Endothelial cell of umbilical vein (primary cell): Measurements from ENCODE around the gene TRIM17.

Experiments
- CTCF ChIP-seq, 2 donors: IDR thresholded peaks; 1 replicate in 1 of 2; 2 replicates in 1 of 2; pipeline ENCODE4 v1.5.1; 2011; ENCODE audit warnings: low read length in 2 of 2, mild to moderate bottlenecking in 2 of 2, moderate library complexity in 2 of 2, control low read depth in 1 of 2, inconsistent platforms in 1 of 2, low read depth in 1 of 2; ENCODE audit not compliant: insufficient read depth in 1 of 2; ENCODE audit errors: extremely low read depth in 1 of 2
- EZH2 ChIP-seq: IDR thresholded peaks from 2 replicates; pipeline ENCODE4 v1.6.1; 2012; ENCODE audit warnings: borderline replicate concordance, low read depth, mild to moderate bottlenecking, moderate library complexity, low read length, inconsistent platforms; ENCODE audit not compliant: severe bottlenecking
- FOS ChIP-seq: IDR thresholded peaks from 2 replicates; pipeline ENCODE4 v1.6.1; 2011; ENCODE audit warnings: mild to moderate bottlenecking, low read length, moderate library complexity, borderline replicate concordance; ENCODE audit not compliant: insufficient read depth
- JUN ChIP-seq: IDR thresholded peaks from 2 replicates; pipeline ENCODE4 v1.6.1; 2011; ENCODE audit warnings: borderline replicate concordance, low read depth; ENCODE audit not compliant: insufficient read length, insufficient read depth
- POLR2A ChIP-seq: IDR thresholded peaks from 2 replicates; pipeline ENCODE4 v1.6.1; 2012; ENCODE audit warnings: low read depth, mild to moderate bottlenecking, control low read depth, low read length

GRCh38 chr1:228453614-228454013 lies 37.0 kb upstream of the TRIM17 start:
- TF ChIP-seq FOS (no peak), CTCF (IDR thresholded peaks at IDR 0.05; ENCODE audit: extremely low read depth in 1 of 2, insufficient read depth in 1 of 2, low read depth in 1 of 2, low read length in 2 of 2) (no peak), JUN (no peak), POLR2A (no peak), EZH2 (no peak)
